HL-60 (cell line): ENCODE measurements around the gene ENG.
"Not testable (repeated sequence)": the region's sequence is repeated elsewhere in the genome, so short reads cannot be mapped to it uniquely, and the experiment has no call there.

ENCODE experiments used
- DNase-seq, 2 experiments: peaks; one replicate each; pipeline ENCODE4 v3.0.0-alpha.2; 2010 to 2020; ENCODE audit warnings: low read depth in 1 of 2, low spot score in 1 of 2
- H3K27ac ChIP-seq: fragments of 250-450 bp; sonication (Bioruptor Pico); replicated peaks from 2 replicates; pipeline ENCODE4 v1.5.1; 2020; ENCODE audit warnings: mild to moderate bottlenecking, moderate library complexity
- H3K27me3 ChIP-seq: fragments of 250-450 bp; sonication (Bioruptor Pico); 2 replicates; pipeline ENCODE4 v1.5.1; 2021; ENCODE audit warnings: mild to moderate bottlenecking, moderate library complexity; ENCODE audit not compliant: insufficient read depth, poor library complexity, severe bottlenecking
- H3K4me3 ChIP-seq: replicated peaks from 2 replicates; pipeline ENCODE4 v1.5.1; 2011; ENCODE audit warnings: mild to moderate bottlenecking, control low read depth, low read length; ENCODE audit not compliant: insufficient read depth
- GABPA ChIP-seq: IDR thresholded peaks from 2 replicates; pipeline ENCODE4 v1.6.1; 2012; ENCODE audit warnings: low read depth
- POLR2AphosphoS5 ChIP-seq: IDR thresholded peaks from 2 replicates; pipeline ENCODE4 v1.6.1; 2012; ENCODE audit warnings: low read depth
- SPI1 ChIP-seq: IDR thresholded peaks from 2 replicates; pipeline ENCODE4 v1.6.1; 2012; ENCODE audit warnings: low read depth, mild to moderate bottlenecking, borderline replicate concordance
- TF ChIP-seq, protein P1 (sequence below): IDR thresholded peaks from one replicate; pipeline ENCODE4 v1.5.1; 2011; ENCODE audit warnings: low read length, control low read depth, inconsistent platforms; ENCODE audit not compliant: insufficient read depth
- TF ChIP-seq, protein P2 (sequence below): IDR thresholded peaks from 2 replicates; pipeline ENCODE4 v1.6.1; 2012; ENCODE audit warnings: low read depth; ENCODE audit not compliant: insufficient replicate concordance

Gene ENG

GRCh38 chr9:127847178-127847510 lies 7.3 kb downstream of the ENG start:
- TF ChIP-seq POLR2AphosphoS5 (no peak), SPI1 (no peak), GABPA (no peak)
- TF ChIP-seq, protein P1, sequence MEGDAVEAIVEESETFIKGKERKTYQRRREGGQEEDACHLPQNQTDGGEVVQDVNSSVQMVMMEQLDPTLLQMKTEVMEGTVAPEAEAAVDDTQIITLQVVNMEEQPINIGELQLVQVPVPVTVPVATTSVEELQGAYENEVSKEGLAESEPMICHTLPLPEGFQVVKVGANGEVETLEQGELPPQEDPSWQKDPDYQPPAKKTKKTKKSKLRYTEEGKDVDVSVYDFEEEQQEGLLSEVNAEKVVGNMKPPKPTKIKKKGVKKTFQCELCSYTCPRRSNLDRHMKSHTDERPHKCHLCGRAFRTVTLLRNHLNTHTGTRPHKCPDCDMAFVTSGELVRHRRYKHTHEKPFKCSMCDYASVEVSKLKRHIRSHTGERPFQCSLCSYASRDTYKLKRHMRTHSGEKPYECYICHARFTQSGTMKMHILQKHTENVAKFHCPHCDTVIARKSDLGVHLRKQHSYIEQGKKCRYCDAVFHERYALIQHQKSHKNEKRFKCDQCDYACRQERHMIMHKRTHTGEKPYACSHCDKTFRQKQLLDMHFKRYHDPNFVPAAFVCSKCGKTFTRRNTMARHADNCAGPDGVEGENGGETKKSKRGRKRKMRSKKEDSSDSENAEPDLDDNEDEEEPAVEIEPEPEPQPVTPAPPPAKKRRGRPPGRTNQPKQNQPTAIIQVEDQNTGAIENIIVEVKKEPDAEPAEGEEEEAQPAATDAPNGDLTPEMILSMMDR: no peak
- TF ChIP-seq, protein P2, sequence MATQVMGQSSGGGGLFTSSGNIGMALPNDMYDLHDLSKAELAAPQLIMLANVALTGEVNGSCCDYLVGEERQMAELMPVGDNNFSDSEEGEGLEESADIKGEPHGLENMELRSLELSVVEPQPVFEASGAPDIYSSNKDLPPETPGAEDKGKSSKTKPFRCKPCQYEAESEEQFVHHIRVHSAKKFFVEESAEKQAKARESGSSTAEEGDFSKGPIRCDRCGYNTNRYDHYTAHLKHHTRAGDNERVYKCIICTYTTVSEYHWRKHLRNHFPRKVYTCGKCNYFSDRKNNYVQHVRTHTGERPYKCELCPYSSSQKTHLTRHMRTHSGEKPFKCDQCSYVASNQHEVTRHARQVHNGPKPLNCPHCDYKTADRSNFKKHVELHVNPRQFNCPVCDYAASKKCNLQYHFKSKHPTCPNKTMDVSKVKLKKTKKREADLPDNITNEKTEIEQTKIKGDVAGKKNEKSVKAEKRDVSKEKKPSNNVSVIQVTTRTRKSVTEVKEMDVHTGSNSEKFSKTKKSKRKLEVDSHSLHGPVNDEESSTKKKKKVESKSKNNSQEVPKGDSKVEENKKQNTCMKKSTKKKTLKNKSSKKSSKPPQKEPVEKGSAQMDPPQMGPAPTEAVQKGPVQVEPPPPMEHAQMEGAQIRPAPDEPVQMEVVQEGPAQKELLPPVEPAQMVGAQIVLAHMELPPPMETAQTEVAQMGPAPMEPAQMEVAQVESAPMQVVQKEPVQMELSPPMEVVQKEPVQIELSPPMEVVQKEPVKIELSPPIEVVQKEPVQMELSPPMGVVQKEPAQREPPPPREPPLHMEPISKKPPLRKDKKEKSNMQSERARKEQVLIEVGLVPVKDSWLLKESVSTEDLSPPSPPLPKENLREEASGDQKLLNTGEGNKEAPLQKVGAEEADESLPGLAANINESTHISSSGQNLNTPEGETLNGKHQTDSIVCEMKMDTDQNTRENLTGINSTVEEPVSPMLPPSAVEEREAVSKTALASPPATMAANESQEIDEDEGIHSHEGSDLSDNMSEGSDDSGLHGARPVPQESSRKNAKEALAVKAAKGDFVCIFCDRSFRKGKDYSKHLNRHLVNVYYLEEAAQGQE: no peak
- H3K4me3 ChIP-seq: no peak overlapping the region
- DNase-seq: peak in 1 of 2 experiments; percentile 31
- no peak overlapping the region for H3K27ac ChIP-seq
- no peaks in the 10 kb centered on the region for H3K27me3 ChIP-seq

- H3K27ac ChIP-seq: no peak overlapping the region
- DNase-seq: no peak
- TF ChIP-seq SPI1: no peak
- TF ChIP-seq, protein P1: no peak
- TF ChIP-seq GABPA: no peak
- TF ChIP-seq, protein P2: no peak
- TF ChIP-seq POLR2AphosphoS5: no peak
Observed at GRCh38 chr9:127846443-127847177, 7.8 kb downstream of the ENG start.

DNA sequence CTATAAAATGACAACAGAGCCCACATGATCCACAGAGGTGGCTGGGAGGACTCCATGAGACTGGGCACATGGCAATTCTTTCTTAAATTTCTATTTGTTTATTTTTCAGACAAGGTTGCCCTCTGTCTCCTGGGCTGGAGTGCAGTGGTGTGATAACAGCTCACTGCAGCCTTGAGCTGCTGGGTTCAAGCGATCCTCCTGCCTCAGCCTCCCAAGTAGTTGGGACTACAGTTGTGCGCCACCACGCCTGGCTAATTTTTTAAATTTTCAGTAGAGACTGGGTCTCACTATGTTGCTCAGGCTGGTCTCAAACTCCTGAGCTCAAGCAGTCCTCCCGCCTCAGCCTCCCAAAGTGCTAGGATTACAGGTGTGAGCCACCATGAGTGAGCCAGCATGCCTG lies 8.8 kb downstream of the ENG start:
- not testable (repeated sequence) for H3K4me3 ChIP-seq, DNase-seq, H3K27ac ChIP-seq, H3K27me3 ChIP-seq

More at GRCh38 chr9:127846443-127847177, 7.8 kb downstream of the ENG start:
- Histone ChIP-seq H3K4me3 (no peak overlapping the region), H3K27me3 (no peaks in the 10 kb centered on the region)

DNA sequence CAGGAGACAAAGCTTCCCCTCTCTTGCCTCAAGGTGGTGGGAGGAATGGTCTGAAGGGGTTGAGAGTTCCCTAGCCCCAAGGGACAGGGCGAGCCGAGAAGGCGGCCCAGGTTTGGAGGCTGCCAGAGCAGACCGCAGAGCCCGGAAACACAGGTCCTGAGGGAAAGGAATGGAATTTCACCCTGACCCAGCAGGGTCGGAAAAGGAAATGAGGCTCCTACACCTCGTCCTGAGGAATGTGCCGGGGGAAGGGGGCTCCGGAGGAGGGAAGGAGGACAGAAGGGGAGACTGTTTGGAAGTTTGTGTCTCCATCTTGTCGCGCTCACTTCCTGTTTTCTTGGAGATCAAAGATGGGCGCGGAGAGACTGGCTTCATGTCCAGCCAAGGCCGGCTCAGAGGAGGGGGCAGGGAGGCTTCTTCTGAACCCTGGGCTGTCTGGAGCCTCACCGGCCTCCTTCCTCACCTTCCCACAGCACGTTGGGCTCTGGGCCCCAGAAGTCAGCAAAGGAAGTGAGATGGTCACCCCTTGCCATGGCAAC lies 9.6 kb downstream of the ENG start:
- Histone ChIP-seq H3K27ac (no peak overlapping the region), H3K27me3 (no peaks in the 10 kb centered on the region), H3K4me3 (no peak overlapping the region)
- TF ChIP-seq, protein P2: no peak
- TF ChIP-seq, protein P1: no peak
- TF ChIP-seq POLR2AphosphoS5 (no peak), GABPA (no peak), SPI1 (no peak)
- DNase-seq: no peak
